Spleen (tissue), 11 donors: ENCODE data around the gene AQP2. TPM values are rescaled to one million over a fixed set of nuclear protein-coding genes. Genes with fewer than 3 reads are reported as not detected.

Experiments used
- DNase-seq: peaks from one replicate; pipeline ENCODE4 v3.0.0-alpha.2; 2020
- H3K27ac ChIP-seq, 8 donors: fragments of 200-600 bp; sonication (generic) in 7 of 8; 1 replicate in 4 of 8; 2 replicates in 4 of 8; pipeline versions ENCODE4 v1.5.0 to v1.8.0; 2016 to 2021; ENCODE audit warnings: inconsistent platforms in 4 of 8, mild to moderate bottlenecking in 4 of 8, moderate library complexity in 1 of 8
- H3K27me3 ChIP-seq, 7 donors: fragments of 200-600 bp; sonication (generic) in 6 of 7; replicated peaks in 1 of 7; 1 replicate in 4 of 7; 2 replicates in 3 of 7; pipeline versions ENCODE4 v1.5.0 to v1.8.0; 2016 to 2021; ENCODE audit warnings: inconsistent platforms in 3 of 7, mild to moderate bottlenecking in 1 of 7
- H3K36me3 ChIP-seq, 6 donors: fragments of 200-600 bp; sonication (generic) in 5 of 6; 1 replicate in 4 of 6; 2 replicates in 2 of 6; pipeline versions ENCODE4 v1.5.0 to v1.8.0; 2016 to 2021; ENCODE audit warnings: inconsistent platforms in 2 of 6
- H3K4me1 ChIP-seq, 6 donors: fragments of 200-600 bp; sonication (generic) in 5 of 6; 1 replicate in 3 of 6; 2 replicates in 3 of 6; pipeline versions ENCODE4 v1.5.0 to v1.8.0; 2016 to 2021; ENCODE audit warnings: inconsistent platforms in 3 of 6
- H3K4me3 ChIP-seq, 8 donors: fragments of 200-600 bp; sonication (generic) in 7 of 8; 1 replicate in 4 of 8; 2 replicates in 4 of 8; pipeline versions ENCODE4 v1.5.0 to v1.8.0; 2016 to 2021; ENCODE audit warnings: inconsistent platforms in 4 of 8, mild to moderate bottlenecking in 4 of 8, moderate library complexity in 2 of 8
- H3K9me3 ChIP-seq, 8 donors: fragments of 200-600 bp; sonication (generic) in 7 of 8; 1 replicate in 4 of 8; 2 replicates in 4 of 8; pipeline versions ENCODE4 v1.5.0 to v1.8.0; 2016 to 2021; ENCODE audit warnings: inconsistent platforms in 4 of 8
- CTCF ChIP-seq, 11 experiments: fragments of 200-600 bp in 7 of 11; fragments of 450-650 bp in 4 of 11; sonication (generic) in 4 of 11; IDR thresholded peaks in 8 of 11; conservative IDR thresholded peaks in 3 of 11; 1 replicate in 7 of 11; 2 replicates in 4 of 11; pipeline versions ENCODE4 v1.4.0 to v1.8.0; 2016 to 2021; ENCODE audit warnings: antibody characterized with exemption in 11 of 11, inconsistent platforms in 4 of 11, mild to moderate bottlenecking in 1 of 11
- POLR2A ChIP-seq, 3 donors: fragments of 450-650 bp; IDR thresholded peaks; one replicate each; pipeline ENCODE4 v1.5.1; 2017; ENCODE audit warnings: antibody characterized with exemption in 3 of 3, mild to moderate bottlenecking in 1 of 3
- POLR2AphosphoS5 ChIP-seq, 3 donors: sonication (generic); formaldehyde crosslinking; IDR thresholded peaks; one replicate each; pipeline ENCODE4 v1.5.1; 2017; ENCODE audit warnings: antibody characterized with exemption in 3 of 3
- WGBS, 5 donors: extraction: QIAGEN DNeasy Blood & Tissue Kit in 3 of 5; methylation state at CpG; one replicate each; pipeline versions ENCODE4 v1.1.5 to v1.1.7; 2013 to 2018; 5-methylcytosine and 5-hydroxymethylcytosine counted together
- intact Hi-C: fragments of 100-400 bp; cut with DNase I; formaldehyde crosslinking; loops from one replicate; pipeline ENCODE4 v1.15.0; 2023; ENCODE audit warnings: low total_unique reads
- polyA plus RNA-seq, 3 donors: library from polyadenylated mRNA; stranded (reverse); fragments of 200-250 nt; gene quantifications; one replicate each; pipeline ENCODE4 v1.2.1, GENCODE V29; 2013
- total RNA-seq, 7 donors: library from RNA; depleted of rRNA in 3 of 7; stranded (reverse); fragments of >200 nt in 3 of 7; fragmentation: NEBNext Ultra II Directional in 4 of 7; extraction: Animal tissue kit (Norgen Biotek cat#: 25700) in 4 of 7; gene quantifications; one replicate each; pipeline versions ENCODE4 v1.1.0 to v1.2.1, GENCODE V29; 2016 to 2021
- donor health status: healthy with polysubstance abuse.
- donor health status: DM: no; HTN: no; CAD: no; lungs with moderate emphysema.
- donor health status: DM: no; HTN: no; CAD: no.
- donor health status: Bipolar disorder and iron deficiency.
- donor health status: healthy.
- donor health status: DM: no; HTN: no; CAD: no.
- donor health status: DM: yes; HTN: yes; CAD: no.

AQP2 gene
- total and polyA plus RNA-seq, 10 donors, result not detected

- peaks cover 0 to 100% (median 38%) of the 10 kb centered on the region in 7 donors for H3K27me3 ChIP-seq
- WGBS, 5 donors, result 75 to 88% (median 84%) methylated on average over 16 to 17 of the region's 17 CpGs
- H3K4me3 ChIP-seq, result no peak overlapping the region
- H3K36me3 ChIP-seq, result no peaks in the 10 kb centered on the region
- TF ChIP-seq CTCF (IDR thresholded peaks at IDR 0.05 in 8 of 11, conservative IDR thresholded peaks at IDR 0.05 in 3 of 11), result no peak
- no peak for TF ChIP-seq POLR2AphosphoS5 (IDR thresholded peaks at IDR 0.05)
- no peak for TF ChIP-seq POLR2A (IDR thresholded peaks at IDR 0.05)
- H3K27ac ChIP-seq, result no peak overlapping the region
- peaks cover 10 to 38% (median 24%) of the 10 kb centered on the region in 6 donors for H3K4me1 ChIP-seq
- H3K9me3 ChIP-seq, result no peaks in the 10 kb centered on the region
- peak; percentile 51 for DNase-seq
- intact Hi-C loops, result no loop called here
These were observed 13.7 kb downstream of the AQP2 start for GRCh38 chr12:49963976-49964815.

- Histone ChIP-seq H3K4me3 (no peak overlapping the region), H3K9me3 (no peaks in the 10 kb centered on the region), H3K27ac (no peak overlapping the region), H3K27me3 (peaks cover 0 to 100% (median 35%) of the 10 kb centered on the region in 7 donors), H3K36me3 (no peaks in the 10 kb centered on the region), H3K4me1 (peaks cover 10 to 31% (median 21%) of the 10 kb centered on the region in 6 donors)
- DNase-seq, result peak; percentile 55
- 57 to 64% (median 59%) methylated on average over 13 of the region's 13 CpGs for WGBS, 5 donors
- intact Hi-C loops, result loop anchor here (5.0 kb wide), 1 partner anchor 92 kb away; the partner anchor contains the start of gene ASIC1
- TF ChIP-seq POLR2AphosphoS5 (IDR thresholded peaks at IDR 0.05) (no peak), POLR2A (IDR thresholded peaks at IDR 0.05) (no peak), CTCF (IDR thresholded peaks at IDR 0.05 in 8 of 11, conservative IDR thresholded peaks at IDR 0.05 in 3 of 11) (no peak)
These were observed 14.5 kb downstream of the AQP2 start for GRCh38 chr12:49964849-49965624.

- Histone ChIP-seq H3K4me1 (peaks cover 10 to 23% (median 19%) of the 10 kb centered on the region in 6 donors), H3K4me3 (no peak overlapping the region), H3K27ac (no peak overlapping the region), H3K9me3 (no peaks in the 10 kb centered on the region), H3K27me3 (peaks cover 0 to 100% (median 27%) of the 10 kb centered on the region in 7 donors), H3K36me3 (no peaks in the 10 kb centered on the region)
- DNase-seq, result peak; percentile 69
- TF ChIP-seq CTCF (IDR thresholded peaks at IDR 0.05 in 8 of 11, conservative IDR thresholded peaks at IDR 0.05 in 3 of 11), result peak in 1 of 11 experiments; percentile 5
- TF ChIP-seq POLR2AphosphoS5 (IDR thresholded peaks at IDR 0.05), result no peak
- TF ChIP-seq POLR2A (IDR thresholded peaks at IDR 0.05), result no peak
- WGBS, 5 donors, result 64 to 77% (median 76%) methylated on average over 2 to 6 of the region's 6 CpGs
- intact Hi-C loops, result loop anchor here (5.0 kb wide), 1 partner anchor 91 kb away; the partner anchor contains the start of gene ASIC1
These were observed 15.3 kb downstream of the AQP2 start for GRCh38 chr12:49965836-49966235.
